HL-60 (cell line): Measurements from ENCODE around the gene ASB8.

ENCODE experiments used
- DNase-seq, 2 experiments: peaks; one replicate each; pipeline ENCODE4 v3.0.0-alpha.2; 2010 to 2020; ENCODE audit warnings: low read depth in 1 of 2, low spot score in 1 of 2
- H3K27ac ChIP-seq: fragments of 250-450 bp; sonication (Bioruptor Pico); replicated peaks from 2 replicates; pipeline ENCODE4 v1.5.1; 2020; ENCODE audit warnings: mild to moderate bottlenecking, moderate library complexity
- H3K27me3 ChIP-seq: fragments of 250-450 bp; sonication (Bioruptor Pico); 2 replicates; pipeline ENCODE4 v1.5.1; 2021; ENCODE audit warnings: mild to moderate bottlenecking, moderate library complexity; ENCODE audit not compliant: insufficient read depth, poor library complexity, severe bottlenecking
- H3K4me3 ChIP-seq: replicated peaks from 2 replicates; pipeline ENCODE4 v1.5.1; 2011; ENCODE audit warnings: mild to moderate bottlenecking, control low read depth, low read length; ENCODE audit not compliant: insufficient read depth
- GABPA ChIP-seq: IDR thresholded peaks from 2 replicates; pipeline ENCODE4 v1.6.1; 2012; ENCODE audit warnings: low read depth
- POLR2AphosphoS5 ChIP-seq: IDR thresholded peaks from 2 replicates; pipeline ENCODE4 v1.6.1; 2012; ENCODE audit warnings: low read depth
- SPI1 ChIP-seq: IDR thresholded peaks from 2 replicates; pipeline ENCODE4 v1.6.1; 2012; ENCODE audit warnings: low read depth, mild to moderate bottlenecking, borderline replicate concordance
- TF ChIP-seq, protein P1 (sequence below): IDR thresholded peaks from one replicate; pipeline ENCODE4 v1.5.1; 2011; ENCODE audit warnings: low read length, control low read depth, inconsistent platforms; ENCODE audit not compliant: insufficient read depth
- TF ChIP-seq, protein P2 (sequence below): IDR thresholded peaks from 2 replicates; pipeline ENCODE4 v1.6.1; 2012; ENCODE audit warnings: low read depth; ENCODE audit not compliant: insufficient replicate concordance

Gene ASB8

DNA sequence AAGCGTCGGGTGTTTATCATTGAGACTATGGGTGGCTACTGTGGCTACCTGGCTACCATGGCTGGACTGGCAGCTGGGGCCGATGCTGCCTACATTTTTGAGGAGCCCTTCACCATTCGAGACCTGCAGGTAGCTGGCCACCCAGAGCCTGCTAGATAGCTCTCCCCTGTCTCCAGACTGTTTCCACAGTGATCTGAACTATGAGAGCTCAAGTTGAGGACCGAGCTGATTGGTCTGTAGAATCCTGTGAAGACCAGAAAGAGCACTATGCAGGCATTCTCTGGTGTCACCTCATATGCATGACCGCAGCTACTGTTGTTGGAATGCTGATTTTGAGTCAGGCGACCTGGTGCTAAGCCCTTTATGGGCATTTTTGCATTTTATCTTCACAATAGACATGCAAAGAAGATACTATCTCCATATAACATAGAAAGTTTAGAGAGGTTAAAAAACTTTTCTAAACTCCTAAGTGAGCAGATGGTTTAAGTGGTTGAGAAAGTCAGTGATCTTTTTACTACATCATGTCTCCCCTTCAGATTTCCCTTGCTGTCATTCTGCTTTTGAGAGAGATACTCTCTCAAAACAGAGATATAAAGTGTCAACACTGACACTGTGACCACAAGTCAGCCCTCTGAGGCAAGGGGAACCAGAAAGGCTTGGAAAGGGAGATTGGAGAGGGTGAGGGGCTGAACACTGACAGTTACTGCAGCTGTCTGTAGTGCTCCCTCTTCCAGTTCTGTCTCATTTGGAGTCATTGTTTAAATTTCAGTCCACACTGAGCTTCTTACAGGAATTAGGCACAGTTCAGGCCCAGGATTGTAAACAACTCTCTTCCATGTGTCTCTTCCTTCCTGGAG is 14.3 kb downstream of the ASB8 start:
- DNase-seq = peak in 1 of 2 experiments; percentile 3
- TF ChIP-seq POLR2AphosphoS5 (no peak), SPI1 (no peak), GABPA (no peak)
- TF ChIP-seq, protein P1, sequence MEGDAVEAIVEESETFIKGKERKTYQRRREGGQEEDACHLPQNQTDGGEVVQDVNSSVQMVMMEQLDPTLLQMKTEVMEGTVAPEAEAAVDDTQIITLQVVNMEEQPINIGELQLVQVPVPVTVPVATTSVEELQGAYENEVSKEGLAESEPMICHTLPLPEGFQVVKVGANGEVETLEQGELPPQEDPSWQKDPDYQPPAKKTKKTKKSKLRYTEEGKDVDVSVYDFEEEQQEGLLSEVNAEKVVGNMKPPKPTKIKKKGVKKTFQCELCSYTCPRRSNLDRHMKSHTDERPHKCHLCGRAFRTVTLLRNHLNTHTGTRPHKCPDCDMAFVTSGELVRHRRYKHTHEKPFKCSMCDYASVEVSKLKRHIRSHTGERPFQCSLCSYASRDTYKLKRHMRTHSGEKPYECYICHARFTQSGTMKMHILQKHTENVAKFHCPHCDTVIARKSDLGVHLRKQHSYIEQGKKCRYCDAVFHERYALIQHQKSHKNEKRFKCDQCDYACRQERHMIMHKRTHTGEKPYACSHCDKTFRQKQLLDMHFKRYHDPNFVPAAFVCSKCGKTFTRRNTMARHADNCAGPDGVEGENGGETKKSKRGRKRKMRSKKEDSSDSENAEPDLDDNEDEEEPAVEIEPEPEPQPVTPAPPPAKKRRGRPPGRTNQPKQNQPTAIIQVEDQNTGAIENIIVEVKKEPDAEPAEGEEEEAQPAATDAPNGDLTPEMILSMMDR = no peak
- TF ChIP-seq, protein P2, sequence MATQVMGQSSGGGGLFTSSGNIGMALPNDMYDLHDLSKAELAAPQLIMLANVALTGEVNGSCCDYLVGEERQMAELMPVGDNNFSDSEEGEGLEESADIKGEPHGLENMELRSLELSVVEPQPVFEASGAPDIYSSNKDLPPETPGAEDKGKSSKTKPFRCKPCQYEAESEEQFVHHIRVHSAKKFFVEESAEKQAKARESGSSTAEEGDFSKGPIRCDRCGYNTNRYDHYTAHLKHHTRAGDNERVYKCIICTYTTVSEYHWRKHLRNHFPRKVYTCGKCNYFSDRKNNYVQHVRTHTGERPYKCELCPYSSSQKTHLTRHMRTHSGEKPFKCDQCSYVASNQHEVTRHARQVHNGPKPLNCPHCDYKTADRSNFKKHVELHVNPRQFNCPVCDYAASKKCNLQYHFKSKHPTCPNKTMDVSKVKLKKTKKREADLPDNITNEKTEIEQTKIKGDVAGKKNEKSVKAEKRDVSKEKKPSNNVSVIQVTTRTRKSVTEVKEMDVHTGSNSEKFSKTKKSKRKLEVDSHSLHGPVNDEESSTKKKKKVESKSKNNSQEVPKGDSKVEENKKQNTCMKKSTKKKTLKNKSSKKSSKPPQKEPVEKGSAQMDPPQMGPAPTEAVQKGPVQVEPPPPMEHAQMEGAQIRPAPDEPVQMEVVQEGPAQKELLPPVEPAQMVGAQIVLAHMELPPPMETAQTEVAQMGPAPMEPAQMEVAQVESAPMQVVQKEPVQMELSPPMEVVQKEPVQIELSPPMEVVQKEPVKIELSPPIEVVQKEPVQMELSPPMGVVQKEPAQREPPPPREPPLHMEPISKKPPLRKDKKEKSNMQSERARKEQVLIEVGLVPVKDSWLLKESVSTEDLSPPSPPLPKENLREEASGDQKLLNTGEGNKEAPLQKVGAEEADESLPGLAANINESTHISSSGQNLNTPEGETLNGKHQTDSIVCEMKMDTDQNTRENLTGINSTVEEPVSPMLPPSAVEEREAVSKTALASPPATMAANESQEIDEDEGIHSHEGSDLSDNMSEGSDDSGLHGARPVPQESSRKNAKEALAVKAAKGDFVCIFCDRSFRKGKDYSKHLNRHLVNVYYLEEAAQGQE = no peak
- H3K27me3 ChIP-seq = no peaks in the 10 kb centered on the region
- no peak overlapping the region for H3K4me3 ChIP-seq
- H3K27ac ChIP-seq = no peak overlapping the region

DNA sequence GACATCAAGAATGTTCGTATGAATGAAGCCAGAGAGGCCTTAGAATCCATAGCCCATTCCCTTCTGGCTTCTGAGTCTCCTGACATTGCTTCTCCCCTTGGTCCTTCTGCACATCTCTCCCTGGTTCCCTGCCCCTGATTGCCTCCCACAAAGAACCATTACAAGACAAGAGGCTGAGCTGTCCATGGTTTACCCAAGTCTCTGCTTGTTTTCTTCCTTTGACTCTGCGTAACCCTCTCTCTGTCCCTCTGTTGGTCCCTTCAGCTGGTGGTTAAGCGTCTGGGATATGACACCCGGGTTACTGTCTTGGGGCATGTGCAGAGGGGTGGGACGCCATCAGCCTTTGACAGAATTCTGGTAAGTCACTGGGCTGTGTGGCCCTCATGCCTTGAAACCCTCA is 22.3 kb downstream of the ASB8 start:
- no peak for DNase-seq
- no peak overlapping the region for H3K4me3 ChIP-seq
- TF ChIP-seq, protein P2 = peak; percentile 60
- TF ChIP-seq SPI1 = no peak
- no peaks in the 10 kb centered on the region for H3K27me3 ChIP-seq
- no peak overlapping the region for H3K27ac ChIP-seq

DNA sequence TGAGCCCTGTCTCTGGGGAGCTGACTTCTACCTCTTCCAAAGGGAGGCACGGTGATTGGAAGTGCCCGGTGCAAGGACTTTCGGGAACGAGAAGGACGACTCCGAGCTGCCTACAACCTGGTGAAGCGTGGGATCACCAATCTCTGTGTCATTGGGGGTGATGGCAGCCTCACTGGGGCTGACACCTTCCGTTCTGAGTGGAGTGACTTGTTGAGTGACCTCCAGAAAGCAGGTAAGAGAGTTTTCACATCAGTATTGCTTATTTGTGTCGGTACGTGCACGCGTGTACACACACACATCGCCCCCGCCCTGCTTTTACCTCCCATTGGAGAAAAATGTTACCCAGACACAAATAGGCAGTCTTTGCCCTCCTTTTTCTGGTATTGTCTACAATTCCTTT is 24.5 kb downstream of the ASB8 start:
- no peak for DNase-seq
- no peaks in the 10 kb centered on the region for H3K27me3 ChIP-seq

More for the DNA sequence above, 24.5 kb downstream of the ASB8 start:
- TF ChIP-seq, protein P1 = no peak
- TF ChIP-seq GABPA = no peak
- TF ChIP-seq SPI1 = no peak
- no peak for TF ChIP-seq POLR2AphosphoS5
- TF ChIP-seq, protein P2 = no peak
- Histone ChIP-seq H3K4me3 (no peak overlapping the region), H3K27ac (no peak overlapping the region)
